Activated naive CD8-positive, alpha-beta T cell treated with anti-CD3 and anti-CD28 coated beads, Interleukin-2, amount 50 U/mL, for 24 hours (primary cell): ENCODE measurements around the gene PKDREJ.
"Not testable (repeated sequence)": the region's sequence is repeated elsewhere in the genome, so short reads cannot be mapped to it uniquely, and the experiment has no call there.

Experiments used
- ATAC-seq: fragments of 150-1000 bp; cut with Tn5 transposase; one replicate; pipeline ENCODE4 v1.10.0; 2021
- DNase-seq: peaks from one replicate; pipeline ENCODE4 v3.0.0; 2021
- H3K27ac Mint-ChIP-seq: one replicate; pipeline ENCODE4 v1.8.0; 2021; ENCODE audit warnings: mild to moderate bottlenecking, mixed read lengths
- H3K27me3 Mint-ChIP-seq: one replicate; pipeline ENCODE4 v1.8.0; 2021; ENCODE audit warnings: mixed read lengths
- H3K36me3 Mint-ChIP-seq: one replicate; pipeline ENCODE4 v1.8.0; 2021; ENCODE audit warnings: low read depth, mixed read lengths
- H3K4me1 Mint-ChIP-seq: one replicate; pipeline ENCODE4 v1.8.0; 2021; ENCODE audit warnings: mixed read lengths
- H3K4me3 Mint-ChIP-seq: one replicate; pipeline ENCODE4 v1.8.0; 2021; ENCODE audit warnings: mild to moderate bottlenecking, moderate library complexity, mixed read lengths
- H3K9me3 Mint-ChIP-seq: one replicate; pipeline ENCODE4 v1.8.0; 2021; ENCODE audit warnings: mixed read lengths

Gene PKDREJ

DNA sequence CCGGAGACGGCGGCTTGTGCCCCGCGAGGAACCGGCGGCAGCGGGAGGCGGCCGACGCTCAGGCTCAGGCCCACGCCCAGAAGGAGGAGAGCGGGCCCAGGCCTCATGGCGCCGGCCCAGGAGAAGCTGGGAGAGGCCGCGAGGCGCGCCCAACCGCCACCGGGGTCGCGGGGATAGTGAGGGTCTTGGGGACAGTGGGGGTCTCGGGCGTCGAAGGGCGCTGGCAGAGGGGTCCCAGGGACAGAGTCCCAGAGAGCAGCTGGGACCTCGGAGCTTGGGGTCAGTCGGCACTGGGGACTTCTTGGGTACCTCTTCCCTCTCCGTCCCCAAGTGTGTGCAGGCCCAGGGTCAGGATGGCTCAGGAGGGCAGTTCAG, at the start of gene PKDREJ:
PKDREJ (minus strand) TSS at position 128 of the 375 bp plus-strand sequence; CDS start at position 107, 21 bp downstream.
- H3K36me3 Mint-ChIP-seq = no peaks in the 10 kb centered on the region
- DNase-seq (no peak), ATAC-seq (no peak)
- peaks cover 7% of the 10 kb centered on the region for H3K4me1 Mint-ChIP-seq
- peaks cover 63% of the 10 kb centered on the region for H3K27me3 Mint-ChIP-seq
- no peak within 1 kb of the TSS for H3K4me3 Mint-ChIP-seq
- H3K27ac Mint-ChIP-seq = no peak within 1 kb of the TSS
- H3K9me3 Mint-ChIP-seq = peaks cover 9% of the 10 kb centered on the region

GRCh38 chr22:46312848-46313247, 49.7 kb upstream of the PKDREJ start:
- not testable (repeated sequence) for H3K27ac Mint-ChIP-seq, H3K9me3 Mint-ChIP-seq, ATAC-seq, DNase-seq, H3K4me1 Mint-ChIP-seq, H3K27me3 Mint-ChIP-seq, H3K4me3 Mint-ChIP-seq
- peaks cover 22% of the 10 kb centered on the region for H3K36me3 Mint-ChIP-seq

GRCh38 chr22:46312056-46312455, 48.9 kb upstream of the PKDREJ start:
- H3K4me3 Mint-ChIP-seq = no peak overlapping the region
- no peak overlapping the region for H3K27ac Mint-ChIP-seq
- H3K4me1 Mint-ChIP-seq = no peaks in the 10 kb centered on the region
- no peaks in the 10 kb centered on the region for H3K27me3 Mint-ChIP-seq
- no peaks in the 10 kb centered on the region for H3K9me3 Mint-ChIP-seq
- peaks cover 21% of the 10 kb centered on the region for H3K36me3 Mint-ChIP-seq
- DNase-seq (no peak), ATAC-seq (no peak)

- ATAC-seq (no peak), DNase-seq (no peak)
- Mint-ChIP-seq H3K36me3 (peaks cover 15% of the 10 kb centered on the region), H3K27ac (no peak overlapping the region), H3K9me3 (no peaks in the 10 kb centered on the region), H3K4me3 (no peak overlapping the region), H3K4me1 (no peaks in the 10 kb centered on the region), H3K27me3 (no peaks in the 10 kb centered on the region)
These were observed 46.5 kb upstream of the PKDREJ start for GRCh38 chr22:46309526-46310085.

DNA sequence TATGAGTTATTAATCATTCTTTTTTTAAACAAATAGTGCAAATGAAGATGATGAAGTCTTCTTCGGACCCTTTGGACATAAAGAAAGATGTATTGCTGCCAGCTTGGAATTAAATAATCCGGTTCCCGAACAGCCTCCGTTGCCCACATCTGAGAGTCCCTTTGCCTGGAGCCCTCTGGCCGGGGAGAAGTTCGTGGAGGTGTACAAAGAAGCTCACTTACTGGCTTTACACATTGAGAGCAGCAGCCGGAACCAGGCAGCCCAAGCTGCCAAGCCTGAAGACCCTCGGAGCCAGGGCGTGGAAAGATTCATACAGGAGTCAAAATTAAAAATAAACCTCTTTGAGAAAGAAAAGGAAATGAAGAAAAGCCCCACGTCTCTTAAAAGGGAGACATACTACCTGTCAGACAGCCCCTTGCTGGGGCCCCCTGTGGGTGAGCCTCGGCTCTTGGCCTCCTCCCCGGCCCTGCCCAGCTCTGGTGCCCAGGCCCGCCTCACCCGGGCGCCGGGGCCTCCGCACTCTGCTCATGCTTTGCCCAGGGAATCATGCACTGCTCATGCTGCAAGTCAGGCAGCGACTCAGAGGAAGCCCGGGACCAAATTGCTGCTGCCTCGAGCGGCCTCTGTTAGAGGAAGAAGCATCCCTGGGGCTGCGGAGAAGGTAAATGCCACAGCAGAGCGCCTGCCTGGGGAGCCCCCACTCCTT, 45.3 kb upstream of the PKDREJ start:
- H3K27ac Mint-ChIP-seq = no peak overlapping the region
- peaks cover 15% of the 10 kb centered on the region for H3K36me3 Mint-ChIP-seq
- no peaks in the 10 kb centered on the region for H3K4me1 Mint-ChIP-seq
- H3K9me3 Mint-ChIP-seq = no peaks in the 10 kb centered on the region
- no peak for ATAC-seq
- no peak overlapping the region for H3K4me3 Mint-ChIP-seq
- no peaks in the 10 kb centered on the region for H3K27me3 Mint-ChIP-seq
- no peak for DNase-seq

DNA sequence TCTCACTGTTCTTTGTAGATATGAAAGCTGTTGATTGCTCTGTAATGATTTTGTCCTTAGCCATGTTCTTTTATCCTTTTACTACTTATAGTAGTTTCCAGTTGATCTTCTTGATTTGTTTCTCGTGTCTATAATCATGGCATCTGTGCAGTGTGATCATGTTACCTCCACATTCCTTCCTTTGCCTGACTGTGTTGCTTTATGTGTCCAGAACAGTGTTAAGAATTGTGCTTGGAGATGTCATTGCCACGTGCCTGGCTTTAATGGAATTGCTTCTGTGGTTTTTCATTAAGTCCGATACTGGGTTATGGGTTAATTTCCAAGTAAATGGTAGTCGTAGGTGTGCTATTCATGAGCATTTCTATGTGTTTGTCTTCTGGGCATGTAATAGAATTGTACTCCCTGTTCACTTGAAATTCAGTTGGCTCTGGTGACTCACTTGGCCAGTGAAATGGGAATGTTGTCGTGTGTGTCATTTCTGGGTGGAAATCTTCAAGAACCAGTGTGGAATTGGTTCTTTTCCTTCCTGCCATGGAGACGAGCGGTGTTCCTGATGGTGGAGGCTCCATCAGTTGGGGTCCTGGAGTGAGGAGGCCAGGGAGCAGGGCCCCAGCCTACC, 40.3 kb upstream of the PKDREJ start:
- ATAC-seq (no peak), DNase-seq (no peak)
- H3K4me3 Mint-ChIP-seq = no peak overlapping the region
- peaks cover 6% of the 10 kb centered on the region for H3K4me1 Mint-ChIP-seq
- H3K27ac Mint-ChIP-seq = no peak overlapping the region
- H3K36me3 Mint-ChIP-seq = peaks cover 34% of the 10 kb centered on the region
- no peaks in the 10 kb centered on the region for H3K9me3 Mint-ChIP-seq
- H3K27me3 Mint-ChIP-seq = peaks cover 3% of the 10 kb centered on the region

GRCh38 chr22:46300491-46300890, 37.3 kb upstream of the PKDREJ start:
- Mint-ChIP-seq H3K27ac (no peak overlapping the region), H3K4me1 (peaks cover 22% of the 10 kb centered on the region), H3K4me3 (no peak overlapping the region), H3K27me3 (peaks cover 3% of the 10 kb centered on the region), H3K36me3 (peaks cover 36% of the 10 kb centered on the region), H3K9me3 (no peaks in the 10 kb centered on the region)
- ATAC-seq (no peak), DNase-seq (no peak)

GRCh38 chr22:46299101-46299500, 36.0 kb upstream of the PKDREJ start:
- no peaks in the 10 kb centered on the region for H3K9me3 Mint-ChIP-seq
- no peak for DNase-seq
- ATAC-seq = no peak
- peaks cover 3% of the 10 kb centered on the region for H3K27me3 Mint-ChIP-seq
- H3K27ac Mint-ChIP-seq = no peak overlapping the region
- peaks cover 33% of the 10 kb centered on the region for H3K36me3 Mint-ChIP-seq
- peak overlapping the region; percentile 88 for H3K4me3 Mint-ChIP-seq
- H3K4me1 Mint-ChIP-seq = peaks cover 29% of the 10 kb centered on the region

DNA sequence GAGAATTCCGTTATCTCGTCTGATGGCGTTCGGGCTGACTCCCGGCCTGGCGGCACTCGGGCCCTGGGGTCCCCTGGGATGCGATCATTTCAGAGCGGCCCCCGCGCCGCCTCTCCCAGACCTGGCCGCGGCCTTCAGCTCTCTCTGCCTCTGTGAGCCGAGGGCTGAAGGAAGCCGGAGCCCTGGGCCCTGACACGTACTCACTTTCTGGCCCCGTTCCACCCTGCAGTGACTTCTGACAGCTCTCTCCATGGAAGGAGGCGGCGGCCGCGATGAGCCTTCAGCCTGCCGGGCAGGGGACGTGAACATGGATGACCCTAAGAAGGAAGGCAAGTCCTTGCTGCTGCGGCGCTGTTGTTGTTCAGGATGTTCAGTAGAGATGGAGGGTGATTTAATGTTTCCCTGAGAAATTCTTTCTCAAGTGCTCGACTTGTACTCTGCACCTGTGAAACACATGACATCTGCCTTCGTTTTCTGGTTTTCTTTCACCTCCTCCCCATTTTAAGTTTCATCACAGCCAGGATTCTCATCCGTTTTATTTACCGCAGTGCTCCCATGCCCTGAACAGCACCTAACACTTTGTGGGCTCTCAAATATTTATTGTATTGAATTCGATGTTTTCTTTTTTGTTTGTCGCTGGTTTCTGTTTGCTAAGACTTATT, 34.1 kb upstream of the PKDREJ start:
- peaks cover 32% of the 10 kb centered on the region for H3K36me3 Mint-ChIP-seq
- no peaks in the 10 kb centered on the region for H3K9me3 Mint-ChIP-seq

DNA sequence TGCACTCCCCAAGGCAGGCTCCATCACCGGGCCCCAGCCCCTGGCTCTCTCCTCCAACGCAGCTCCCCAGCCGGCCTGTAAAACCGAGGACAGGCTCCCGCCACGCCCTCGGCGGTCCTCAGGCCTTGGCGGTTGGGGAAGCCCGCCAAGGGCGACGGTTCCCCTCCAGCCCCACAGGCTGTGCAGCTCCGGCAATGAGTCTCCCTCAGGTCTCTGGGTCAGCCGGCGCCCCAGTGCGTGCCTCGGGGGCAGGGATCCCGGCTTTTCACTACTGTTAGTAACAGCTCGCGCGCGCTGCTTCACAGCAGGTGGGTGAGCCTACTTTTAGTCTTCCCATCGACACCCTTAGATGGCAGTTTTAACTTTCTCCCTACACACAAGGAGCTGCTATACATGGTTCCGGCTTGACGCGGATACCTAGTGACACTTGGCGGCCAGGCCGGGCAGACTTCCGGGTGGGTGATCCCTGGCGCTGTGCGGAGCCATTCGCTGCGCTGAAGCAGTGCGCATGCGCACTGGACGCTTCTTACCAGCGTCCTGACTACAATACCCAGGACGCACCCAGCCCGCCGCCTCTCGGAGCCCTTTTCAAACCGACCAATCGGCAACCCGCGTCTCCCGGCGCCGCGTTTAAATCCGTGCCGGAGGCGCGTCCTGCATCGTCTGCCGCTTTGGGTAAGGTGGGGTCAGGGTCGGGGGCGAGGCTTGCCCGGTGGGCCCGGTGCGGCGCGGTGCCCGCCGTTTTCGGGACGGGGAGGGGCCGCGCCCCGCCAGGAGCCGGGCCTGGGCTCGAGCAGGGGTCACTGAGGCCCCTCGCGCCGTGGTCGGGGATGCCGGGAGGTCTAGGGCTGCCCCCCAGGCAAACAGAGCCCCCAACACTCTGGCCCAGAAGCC, 33.4 kb upstream of the PKDREJ start, which contains the start of gene GTSE1:
GTSE1 (plus strand) TSS at position 614 of the 894 bp plus-strand sequence. CDS start 531 bp downstream, outside the sequence.
- Mint-ChIP-seq H3K4me1 (peaks cover 38% of the 10 kb centered on the region), H3K4me3 (peak within 1 kb of the TSS; percentile 88), H3K9me3 (no peaks in the 10 kb centered on the region), H3K27ac (peak within 1 kb of the TSS; percentile 94), H3K36me3 (peaks cover 34% of the 10 kb centered on the region), H3K27me3 (peaks cover 3% of the 10 kb centered on the region)
- DNase-seq = peak; percentile 96
- ATAC-seq = peak; percentile 98

More for the DNA sequence above, 34.1 kb upstream of the PKDREJ start:
- Mint-ChIP-seq H3K27ac (peak overlapping the region; percentile 28), H3K4me3 (peak overlapping the region; percentile 88), H3K4me1 (peaks cover 38% of the 10 kb centered on the region), H3K27me3 (peaks cover 3% of the 10 kb centered on the region)
- peak; percentile 34 for DNase-seq
- ATAC-seq = peak; percentile 11

- DNase-seq = no peak
These were observed 32.3 kb upstream of the PKDREJ start for GRCh38 chr22:46295277-46295971.

GRCh38 chr22:46294784-46295183, 31.6 kb upstream of the PKDREJ start:
- Mint-ChIP-seq H3K36me3 (peaks cover 24% of the 10 kb centered on the region), H3K4me3 (peak overlapping the region; percentile 88), H3K9me3 (no peaks in the 10 kb centered on the region), H3K4me1 (peaks cover 38% of the 10 kb centered on the region), H3K27ac (no peak overlapping the region), H3K27me3 (peaks cover 3% of the 10 kb centered on the region)
- ATAC-seq = no peak
- DNase-seq = no peak

More at GRCh38 chr22:46295277-46295971, 32.3 kb upstream of the PKDREJ start:
- H3K27me3 Mint-ChIP-seq = peaks cover 3% of the 10 kb centered on the region
- H3K27ac Mint-ChIP-seq = peak overlapping the region; percentile 94
- H3K36me3 Mint-ChIP-seq = peaks cover 26% of the 10 kb centered on the region
- H3K9me3 Mint-ChIP-seq = no peaks in the 10 kb centered on the region
- ATAC-seq = no peak
- peaks cover 38% of the 10 kb centered on the region for H3K4me1 Mint-ChIP-seq
- peak overlapping the region; percentile 88 for H3K4me3 Mint-ChIP-seq

GRCh38 chr22:46293577-46294260, 30.6 kb upstream of the PKDREJ start:
- no peak for ATAC-seq
- Mint-ChIP-seq H3K9me3 (no peaks in the 10 kb centered on the region), H3K36me3 (peaks cover 15% of the 10 kb centered on the region), H3K4me1 (peaks cover 34% of the 10 kb centered on the region), H3K4me3 (no peak overlapping the region), H3K27ac (no peak overlapping the region), H3K27me3 (peaks cover 3% of the 10 kb centered on the region)
- DNase-seq = peak; percentile 29
